Medulla oblongata (tissue), 1 donor: ENCODE results near the gene MAB21L4.

ENCODE experiments used
- DNase-seq: peaks from one replicate; pipeline ENCODE4 v3.0.0-alpha.2; 2015; ENCODE audit errors: extremely low spot score

The MAB21L4 gene

DNA sequence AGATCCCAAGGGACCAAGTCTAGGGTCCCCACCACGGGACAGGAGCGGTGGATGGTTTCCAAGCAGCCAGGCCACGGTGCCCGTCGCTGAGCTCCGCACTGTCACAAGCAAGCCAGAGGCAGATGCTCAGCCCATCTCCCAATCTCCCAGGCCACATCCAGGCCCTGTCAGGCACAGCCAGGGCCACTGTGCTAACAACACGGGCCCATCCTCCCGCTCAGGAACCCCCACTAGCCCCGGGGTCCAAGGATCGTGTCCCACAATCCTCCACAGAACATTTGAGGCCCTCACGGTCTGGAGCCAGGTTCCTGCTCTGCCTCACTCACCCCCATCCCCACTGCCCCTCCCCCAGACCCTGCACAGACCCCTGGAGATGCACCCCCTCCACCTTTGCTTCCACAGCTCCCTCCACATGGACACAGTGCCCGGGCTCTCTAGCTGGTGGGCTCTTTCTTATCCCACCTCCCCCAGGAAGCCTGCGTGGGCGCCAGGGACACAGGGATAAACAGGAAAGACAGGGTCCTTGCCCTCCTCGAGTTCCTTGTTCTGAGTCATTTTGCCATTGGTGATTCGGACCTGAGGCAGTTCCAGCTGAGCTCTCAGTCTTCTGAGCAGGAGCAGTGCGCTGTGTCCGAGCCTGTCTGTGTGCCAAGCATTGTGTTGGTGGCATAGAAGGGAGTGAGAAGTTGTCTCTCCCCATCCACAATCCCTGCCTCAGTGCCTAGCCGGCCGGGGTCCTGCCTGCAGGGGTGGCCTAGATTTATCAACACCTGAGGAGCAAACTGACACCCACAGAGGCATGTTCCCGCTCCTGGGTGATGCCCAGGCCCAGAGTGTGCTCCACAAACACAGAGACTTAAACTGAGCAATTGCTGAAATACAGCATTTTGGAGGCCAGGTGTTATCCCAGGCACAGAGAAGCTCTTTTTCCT is 17.2 kb upstream of the MAB21L4 start:
- no peak for DNase-seq

- DNase-seq = no peak
Observed at GRCh38 chr2:240911641-240912265, 15.8 kb upstream of the MAB21L4 start.

GRCh38 chr2:240909216-240909974 is 13.4 kb upstream of the MAB21L4 start:
- DNase-seq = no peak

- DNase-seq = no peak
Observed at GRCh38 chr2:240906911-240907590, 11.1 kb upstream of the MAB21L4 start.

- DNase-seq = no peak
Observed at GRCh38 chr2:240906141-240906910, 10.4 kb upstream of the MAB21L4 start, which contains the start of gene CROCC2. TSS of gene CROCC2 (plus strand) at chr2:240906336. CDS start at chr2:240906514, 178 bp downstream.

DNA sequence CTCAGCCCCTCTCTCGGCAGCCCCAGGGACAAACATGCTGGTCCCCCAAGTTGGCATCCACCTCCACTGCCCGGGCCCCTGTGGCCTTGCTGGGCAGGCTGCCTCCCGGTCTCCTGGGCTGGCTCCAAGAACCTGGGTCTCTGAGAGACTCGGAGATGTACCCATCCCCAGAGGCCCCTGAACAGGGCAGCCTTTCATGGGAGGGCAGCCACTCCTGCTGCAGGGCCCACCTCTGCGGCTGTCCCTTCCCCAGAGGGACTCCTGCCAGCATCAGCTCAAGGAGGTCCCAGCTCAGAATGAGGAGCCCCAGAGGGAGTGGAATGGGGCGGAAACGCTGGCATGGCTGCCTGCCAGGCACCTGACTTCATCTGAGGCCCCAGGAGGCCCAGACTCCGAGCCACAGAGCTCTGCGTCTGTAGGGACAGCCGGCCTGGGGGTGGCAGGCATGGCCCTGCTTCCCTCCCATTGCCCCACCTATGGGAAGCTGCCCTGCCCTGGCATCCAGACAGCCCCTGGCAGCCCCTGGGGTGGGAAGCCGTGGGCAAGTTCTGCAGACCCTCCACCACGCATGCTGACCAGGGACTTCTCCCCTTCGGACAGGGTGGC is 9.3 kb upstream of the MAB21L4 start:
- DNase-seq = no peak

GRCh38 chr2:240904216-240905175 is 8.5 kb upstream of the MAB21L4 start:
- no peak for DNase-seq

GRCh38 chr2:240903191-240904060 is 7.5 kb upstream of the MAB21L4 start:
- no peak for DNase-seq

DNA sequence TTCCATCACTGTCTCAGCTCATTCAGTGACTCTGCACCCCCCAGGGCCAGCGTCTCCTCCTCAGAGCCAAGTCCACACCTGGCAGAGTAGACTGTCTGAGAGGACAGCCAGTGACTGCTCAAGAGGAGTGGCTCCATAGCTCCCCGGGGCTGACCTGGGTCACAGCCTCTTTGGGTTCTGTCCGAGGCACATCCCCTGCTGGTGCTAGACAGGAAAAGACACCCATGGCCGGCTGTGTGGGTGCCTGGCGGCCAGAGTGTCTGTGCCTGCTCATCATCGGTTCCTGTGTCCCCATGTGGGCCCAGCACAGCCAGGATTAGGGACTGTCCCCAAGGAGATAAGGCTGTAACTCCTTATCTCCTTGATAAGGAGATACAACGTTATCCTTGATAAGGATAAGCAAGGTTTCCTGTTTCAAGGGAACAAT is 6.7 kb upstream of the MAB21L4 start:
- DNase-seq = no peak

DNA sequence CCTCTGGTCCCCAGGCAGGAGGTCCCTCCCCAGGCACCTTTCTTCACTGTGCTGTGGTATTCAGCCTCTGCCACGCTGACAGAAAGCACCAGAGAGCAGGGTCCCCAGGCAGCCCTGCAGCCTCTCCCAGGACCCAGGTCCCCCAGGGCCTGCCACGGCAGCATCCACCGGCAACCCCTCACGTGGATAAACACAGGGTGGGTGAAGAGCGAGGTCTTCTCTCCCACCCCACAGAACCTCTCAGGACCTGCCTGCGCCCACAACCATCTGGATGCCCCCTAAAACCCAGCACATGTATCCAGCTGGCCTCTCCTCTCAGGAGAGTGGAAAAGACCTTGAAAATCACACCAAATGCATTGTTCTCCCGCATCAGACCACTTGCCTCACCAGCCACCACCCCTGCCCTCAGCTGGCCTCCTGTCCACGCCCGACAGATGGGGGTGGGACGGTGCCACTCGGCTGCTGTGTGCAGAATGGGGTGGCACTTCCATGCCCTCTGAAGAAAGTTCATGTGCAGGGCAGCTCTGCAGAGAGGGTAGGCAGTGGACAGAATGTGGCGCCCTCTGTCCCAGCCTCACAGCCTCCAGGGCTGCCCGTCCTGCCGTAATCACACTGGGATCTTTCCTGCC is 6.1 kb upstream of the MAB21L4 start:
- no peak for DNase-seq

- DNase-seq = no peak
Observed at GRCh38 chr2:240900141-240900860, 4.3 kb upstream of the MAB21L4 start.

- DNase-seq = no peak
Observed at GRCh38 chr2:240899468-240899865, 3.5 kb upstream of the MAB21L4 start.

- DNase-seq = no peak
Observed at GRCh38 chr2:240898731-240899467, 2.9 kb upstream of the MAB21L4 start.

GRCh38 chr2:240898108-240898730 is 2.3 kb upstream of the MAB21L4 start:
- DNase-seq = no peak

- no peak for DNase-seq
Observed at GRCh38 chr2:240896871-240897692, 1.1 kb upstream of the MAB21L4 start.
